ENCODE data around the gene PRDX3.
"Not testable (repeated sequence)": the region's sequence is repeated elsewhere in the genome, so short reads cannot be mapped to it uniquely, and the experiment has no call there.

PRDX3 gene

GRCh38 chr10:119189811-119190282, 11.2 kb upstream of the PRDX3 start:
- no peak for TF ChIP-seq CTCF (IDR thresholded peaks at IDR 0.05; ENCODE audit: control insufficient read depth, insufficient read depth, low read depth, low read length, missing control alignments)
- H3K4me3 ChIP-seq (ENCODE audit: control insufficient read depth, low read depth, low read length), result no peak overlapping the region
- DNase-seq (ENCODE audit: low read depth), result no peak

GRCh38 chr10:119183664-119184412, 5.2 kb upstream of the PRDX3 start:
- no peak for TF ChIP-seq CTCF (IDR thresholded peaks at IDR 0.05; ENCODE audit: control insufficient read depth, insufficient read depth, low read depth, low read length, missing control alignments)
- no peak overlapping the region for H3K4me3 ChIP-seq (ENCODE audit: control insufficient read depth, low read depth, low read length)
- DNase-seq (ENCODE audit: low read depth), result no peak

- H3K4me3 ChIP-seq (ENCODE audit: control insufficient read depth, low read depth, low read length); DNase-seq (ENCODE audit: low read depth): not testable (repeated sequence)
Measured at GRCh38 chr10:119180850-119181400, 2.3 kb upstream of the PRDX3 start.

- H3K4me3 ChIP-seq (ENCODE audit: control insufficient read depth, low read depth, low read length), result peak overlapping the region; percentile 98
- no peak for TF ChIP-seq CTCF (IDR thresholded peaks at IDR 0.05; ENCODE audit: control insufficient read depth, insufficient read depth, low read depth, low read length, missing control alignments)
- no peak for DNase-seq (ENCODE audit: low read depth)
Measured at GRCh38 chr10:119177708-119178371, 772 bp downstream of the PRDX3 start.

- no peak overlapping the region for H3K4me3 ChIP-seq (ENCODE audit: control insufficient read depth, low read depth, low read length)
- DNase-seq (ENCODE audit: low read depth), result no peak
- TF ChIP-seq CTCF (IDR thresholded peaks at IDR 0.05; ENCODE audit: control insufficient read depth, insufficient read depth, low read depth, low read length, missing control alignments), result no peak
Measured at GRCh38 chr10:119176166-119176565, 2.4 kb downstream of the PRDX3 start.

GRCh38 chr10:119174109-119174508, 4.5 kb downstream of the PRDX3 start:
- no peak for DNase-seq (ENCODE audit: low read depth)
- no peak overlapping the region for H3K4me3 ChIP-seq (ENCODE audit: control insufficient read depth, low read depth, low read length)
- TF ChIP-seq CTCF (IDR thresholded peaks at IDR 0.05; ENCODE audit: control insufficient read depth, insufficient read depth, low read depth, low read length, missing control alignments), result no peak

- no peak for DNase-seq (ENCODE audit: low read depth)
- no peak for TF ChIP-seq CTCF (IDR thresholded peaks at IDR 0.05; ENCODE audit: control insufficient read depth, insufficient read depth, low read depth, low read length, missing control alignments)
- no peak overlapping the region for H3K4me3 ChIP-seq (ENCODE audit: control insufficient read depth, low read depth, low read length)
Measured at GRCh38 chr10:119167041-119167440, 11.6 kb downstream of the PRDX3 start.

All from AG09309 (cell line).